Measurements from ENCODE around the gene DGKB. TPM values are rescaled to one million over a fixed set of nuclear protein-coding genes. Genes with fewer than 3 reads are reported as not detected.
A peak's percentile ranks its signal among the peaks of the same experiment; 100 is the strongest.

The DGKB gene
- polyA plus RNA-seq, 1 donor: 0.53 TPM

GRCh38 chr7:14760730-14761478, 141.6 kb downstream of the DGKB start:
- no peak for DNase-seq (ENCODE audit: low read depth)

- no peak for DNase-seq (ENCODE audit: low read depth)
Observed at GRCh38 chr7:14759785-14760184, 142.8 kb downstream of the DGKB start.

GRCh38 chr7:14754631-14755030, 147.9 kb downstream of the DGKB start:
- DNase-seq (ENCODE audit: low read depth): no peak

GRCh38 chr7:14752301-14752700, 150.2 kb downstream of the DGKB start:
- DNase-seq (ENCODE audit: low read depth): no peak

- DNase-seq (ENCODE audit: low read depth): no peak
Observed at GRCh38 chr7:14751461-14751860, 151.1 kb downstream of the DGKB start.

- no peak for DNase-seq (ENCODE audit: low read depth)
Observed at GRCh38 chr7:14748461-14748860, 154.1 kb downstream of the DGKB start.

- no peak for DNase-seq (ENCODE audit: low read depth)
Observed at GRCh38 chr7:14747701-14748100, 154.8 kb downstream of the DGKB start.

- DNase-seq (ENCODE audit: low read depth): no peak
Observed at GRCh38 chr7:14745076-14745475, 157.5 kb downstream of the DGKB start.

- DNase-seq (ENCODE audit: low read depth): no peak
Observed at GRCh38 chr7:14740606-14741005, 161.9 kb downstream of the DGKB start.

- no peak for DNase-seq (ENCODE audit: low read depth)
Observed at GRCh38 chr7:14739841-14740185, 162.7 kb downstream of the DGKB start.

GRCh38 chr7:14739168-14739840, 163.2 kb downstream of the DGKB start:
- no peak for DNase-seq (ENCODE audit: low read depth)

GRCh38 chr7:14738086-14738485, 164.5 kb downstream of the DGKB start:
- no peak for DNase-seq (ENCODE audit: low read depth)

GRCh38 chr7:14734839-14735321, 167.7 kb downstream of the DGKB start:
- DNase-seq (ENCODE audit: low read depth): no peak

- DNase-seq (ENCODE audit: low read depth): peak; percentile 83
Observed at GRCh38 chr7:14720785-14721184, 181.8 kb downstream of the DGKB start.

GRCh38 chr7:14717816-14718215, 184.7 kb downstream of the DGKB start:
- no peak for DNase-seq (ENCODE audit: low read depth)

GRCh38 chr7:14717169-14717568, 185.4 kb downstream of the DGKB start:
- no peak for DNase-seq (ENCODE audit: low read depth)

- no peak for DNase-seq (ENCODE audit: low read depth)
Observed at GRCh38 chr7:14714161-14714728, 188.3 kb downstream of the DGKB start.

GRCh38 chr7:14698239-14698638, 204.3 kb downstream of the DGKB start:
- DNase-seq (ENCODE audit: low read depth): no peak

- no peak for DNase-seq (ENCODE audit: low read depth)
Observed at GRCh38 chr7:14697684-14698083, 204.9 kb downstream of the DGKB start.

GRCh38 chr7:14691597-14692203, 210.9 kb downstream of the DGKB start:
- DNase-seq (ENCODE audit: low read depth): no peak

GRCh38 chr7:14691034-14691433, 211.5 kb downstream of the DGKB start:
- DNase-seq (ENCODE audit: low read depth): no peak

- no peak for DNase-seq (ENCODE audit: low read depth)
Observed at GRCh38 chr7:14690486-14690885, 212.1 kb downstream of the DGKB start.

GRCh38 chr7:14690075-14690474, 212.5 kb downstream of the DGKB start:
- DNase-seq (ENCODE audit: low read depth): no peak

Data from forelimb muscle (tissue), 1 donor.